ENCODE results near the gene L3MBTL4.

DNA sequence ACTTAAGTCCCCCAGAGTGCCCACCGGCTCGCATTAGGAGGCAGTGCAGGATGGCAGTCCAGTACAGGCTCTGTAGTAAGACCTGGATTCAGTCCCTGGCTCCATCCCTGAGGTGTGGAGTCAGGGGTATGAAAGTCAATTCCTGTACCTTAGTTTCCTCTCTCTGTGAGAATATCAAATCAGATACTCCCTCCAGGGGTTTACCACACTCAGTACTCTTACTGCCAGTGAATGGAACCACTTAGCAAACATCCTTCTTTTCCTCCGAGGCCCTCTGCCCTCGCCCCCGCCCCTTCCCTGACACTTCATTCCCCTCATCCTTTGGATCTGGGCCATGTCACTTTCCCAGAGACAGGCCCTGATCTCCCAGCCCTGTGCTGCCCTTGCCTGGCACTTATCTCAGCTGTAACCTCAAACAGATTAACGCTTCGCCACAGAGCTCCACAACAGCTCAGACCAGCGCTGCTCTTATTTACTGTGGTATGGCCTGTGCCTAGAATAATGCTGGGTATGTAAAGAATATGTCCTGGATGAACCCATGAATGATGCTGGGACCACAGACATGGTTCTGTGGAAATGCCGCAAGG lies 360.4 kb downstream of the L3MBTL4 start:
- TF ChIP-seq, protein P1, sequence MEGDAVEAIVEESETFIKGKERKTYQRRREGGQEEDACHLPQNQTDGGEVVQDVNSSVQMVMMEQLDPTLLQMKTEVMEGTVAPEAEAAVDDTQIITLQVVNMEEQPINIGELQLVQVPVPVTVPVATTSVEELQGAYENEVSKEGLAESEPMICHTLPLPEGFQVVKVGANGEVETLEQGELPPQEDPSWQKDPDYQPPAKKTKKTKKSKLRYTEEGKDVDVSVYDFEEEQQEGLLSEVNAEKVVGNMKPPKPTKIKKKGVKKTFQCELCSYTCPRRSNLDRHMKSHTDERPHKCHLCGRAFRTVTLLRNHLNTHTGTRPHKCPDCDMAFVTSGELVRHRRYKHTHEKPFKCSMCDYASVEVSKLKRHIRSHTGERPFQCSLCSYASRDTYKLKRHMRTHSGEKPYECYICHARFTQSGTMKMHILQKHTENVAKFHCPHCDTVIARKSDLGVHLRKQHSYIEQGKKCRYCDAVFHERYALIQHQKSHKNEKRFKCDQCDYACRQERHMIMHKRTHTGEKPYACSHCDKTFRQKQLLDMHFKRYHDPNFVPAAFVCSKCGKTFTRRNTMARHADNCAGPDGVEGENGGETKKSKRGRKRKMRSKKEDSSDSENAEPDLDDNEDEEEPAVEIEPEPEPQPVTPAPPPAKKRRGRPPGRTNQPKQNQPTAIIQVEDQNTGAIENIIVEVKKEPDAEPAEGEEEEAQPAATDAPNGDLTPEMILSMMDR (IDR thresholded peaks at IDR 0.05; ENCODE audit: poor library complexity): no peak
- no peak for TF ChIP-seq EZH2 (IDR thresholded peaks at IDR 0.05; ENCODE audit: borderline replicate concordance)

Measured in hepatocyte (in vitro differentiated cells).